CD4-positive, alpha-beta T cell (primary cell): ENCODE results near the gene TSHZ2. TPM values are rescaled to one million over a fixed set of nuclear protein-coding genes. Genes with fewer than 3 reads are reported as not detected.

Experiments
- ATAC-seq: fragments of 200-7000 bp; cut with Tn5 transposase; one replicate; pipeline ENCODE4 v1.10.0; 2022; ENCODE audit warnings: mild to moderate bottlenecking; ENCODE audit not compliant: poor library complexity
- CTCF ChIA-PET: fragments of 350-600 bp; sonication (Branson Sonifier 250); formaldehyde crosslinking; loops from one replicate; lab custom pipeline; 2021; ENCODE audit warnings: antibody characterized with exemption, inconsistent platforms; lab: Charles Lee
- POLR2A ChIA-PET: fragments of 350-600 bp; sonication (Branson Sonifier 250); formaldehyde crosslinking; loops from one replicate; lab custom pipeline; 2021; ENCODE audit warnings: antibody characterized with exemption, inconsistent platforms; lab: Charles Lee
- DNase-seq, 14 experiments: peaks; one replicate each; pipeline ENCODE4 v3.0.0-alpha.2; 2013 to 2020; ENCODE audit warnings: mixed read lengths in 2 of 14
- H3K27ac ChIP-seq, 2 donors: one replicate each; pipeline versions ENCODE4 v1.5.1 to v1.7.0; 2013; ENCODE audit warnings: low read length in 2 of 2, low read depth in 1 of 2, mild to moderate bottlenecking in 1 of 2
- H3K27me3 ChIP-seq, 2 experiments: 1 replicate in 1 of 2; 2 replicates in 1 of 2; pipeline versions ENCODE4 v1.6.1 to v1.7.0; 2013; ENCODE audit warnings: low read length in 2 of 2, control low read depth in 1 of 2, mild to moderate bottlenecking in 1 of 2, moderate library complexity in 1 of 2; ENCODE audit not compliant: insufficient read depth in 2 of 2, control insufficient read depth in 1 of 2
- H3K36me3 ChIP-seq: one replicate; pipeline ENCODE4 v1.6.1; 2013; ENCODE audit warnings: low read length, control low read depth; ENCODE audit not compliant: insufficient read depth
- H3K4me1 ChIP-seq: one replicate; pipeline ENCODE4 v1.6.1; 2013; ENCODE audit warnings: low read length, control low read depth; ENCODE audit not compliant: insufficient read depth
- H3K4me3 ChIP-seq: one replicate; pipeline ENCODE4 v1.5.1; 2013; ENCODE audit warnings: mild to moderate bottlenecking, low read length, moderate library complexity
- H3K9me3 ChIP-seq, 2 experiments: 1 replicate in 1 of 2; 2 replicates in 1 of 2; pipeline versions ENCODE4 v1.6.1 to v1.7.0; 2013; ENCODE audit warnings: low read length in 2 of 2, mild to moderate bottlenecking in 2 of 2, control low read depth in 1 of 2, moderate library complexity in 1 of 2; ENCODE audit not compliant: control insufficient read depth in 1 of 2, insufficient read depth in 1 of 2
- H3K27ac Mint-ChIP-seq: one replicate; pipeline ENCODE4 v1.8.0; 2020; ENCODE audit warnings: mixed read lengths
- H3K27me3 Mint-ChIP-seq: one replicate; pipeline ENCODE4 v1.8.0; 2021; ENCODE audit warnings: mixed read lengths
- H3K36me3 Mint-ChIP-seq: one replicate; pipeline ENCODE4 v1.8.0; 2021; ENCODE audit warnings: low read depth, mixed read lengths
- H3K4me1 Mint-ChIP-seq: one replicate; pipeline ENCODE4 v1.8.0; 2021; ENCODE audit warnings: low read depth, mixed read lengths
- H3K4me3 Mint-ChIP-seq: one replicate; pipeline ENCODE4 v1.8.0; 2020; ENCODE audit warnings: mild to moderate bottlenecking, mixed read lengths
- H3K9me3 Mint-ChIP-seq: one replicate; pipeline ENCODE4 v1.8.0; 2020; ENCODE audit warnings: mixed read lengths
- intact Hi-C, 2 experiments: fragments of 100-400 bp; cut with DNase I in 1 of 2; cut with micrococcal nuclease in 1 of 2; formaldehyde crosslinking; loops; one replicate each; pipeline versions ENCODE4 v1.15.1 to v1.9.0; 2023 to 2025; cut with DNase I, micrococcal nuclease
- total RNA-seq, 174 experiments: library from RNA in 2 of 174; stranded (reverse) in 2 of 174; gene quantifications; one replicate each; pipeline ENCODE4 v1.2.3 and lab custom pipeline; 2021 to 2026
- TF ChIP-seq, protein P1 (sequence below): fragments of 200-600 bp; IDR thresholded peaks from one replicate; pipeline ENCODE4 v1.8.0; 2022; ENCODE audit warnings: antibody characterized with exemption, mild to moderate bottlenecking

The TSHZ2 gene
- total RNA-seq, 2 experiments from 2014 or later = 26.1 to 27.4 TPM

DNA sequence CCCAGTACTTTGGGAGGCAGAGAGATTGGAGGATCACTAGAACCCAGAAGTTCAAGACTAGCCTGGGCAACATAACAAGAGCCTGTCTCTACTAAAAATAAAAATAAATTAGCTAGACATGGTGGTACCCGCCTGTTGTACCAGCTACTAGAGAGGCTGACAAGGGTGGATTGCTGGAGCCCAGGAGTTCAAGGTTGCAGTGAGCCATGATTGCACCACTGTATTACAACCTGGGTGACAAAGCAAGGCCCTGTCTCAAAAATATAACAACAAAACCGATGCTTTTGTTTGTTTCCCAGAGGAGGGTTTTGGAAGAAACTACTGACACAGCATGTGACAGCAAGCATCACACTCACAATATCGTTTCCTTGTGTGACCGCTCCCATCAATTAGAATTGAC, 119.6 kb downstream of the TSHZ2 start:
- Histone ChIP-seq H3K4me3 (no peak overlapping the region), H3K27me3 (no peaks in the 10 kb centered on the region), H3K27ac (no peak overlapping the region), H3K36me3 (no peaks in the 10 kb centered on the region), H3K4me1 (no peaks in the 10 kb centered on the region), H3K9me3 (no peaks in the 10 kb centered on the region)
- intact Hi-C loops = loop anchor here in 1 of 2 experiments (5.0 kb wide), 1 partner anchor 669 kb away; no protein-coding TSS in a partner anchor
- POLR2A ChIA-PET = no interaction called here
- Mint-ChIP-seq H3K4me3 (no peak overlapping the region), H3K4me1 (peaks cover 28% of the 10 kb centered on the region), H3K9me3 (no peaks in the 10 kb centered on the region), H3K27me3 (no peaks in the 10 kb centered on the region), H3K36me3 (peaks cover 5% of the 10 kb centered on the region), H3K27ac (no peak overlapping the region)
- CTCF ChIA-PET = no interaction called here
- DNase-seq = no peak
- no peak for ATAC-seq
- TF ChIP-seq, protein P1, sequence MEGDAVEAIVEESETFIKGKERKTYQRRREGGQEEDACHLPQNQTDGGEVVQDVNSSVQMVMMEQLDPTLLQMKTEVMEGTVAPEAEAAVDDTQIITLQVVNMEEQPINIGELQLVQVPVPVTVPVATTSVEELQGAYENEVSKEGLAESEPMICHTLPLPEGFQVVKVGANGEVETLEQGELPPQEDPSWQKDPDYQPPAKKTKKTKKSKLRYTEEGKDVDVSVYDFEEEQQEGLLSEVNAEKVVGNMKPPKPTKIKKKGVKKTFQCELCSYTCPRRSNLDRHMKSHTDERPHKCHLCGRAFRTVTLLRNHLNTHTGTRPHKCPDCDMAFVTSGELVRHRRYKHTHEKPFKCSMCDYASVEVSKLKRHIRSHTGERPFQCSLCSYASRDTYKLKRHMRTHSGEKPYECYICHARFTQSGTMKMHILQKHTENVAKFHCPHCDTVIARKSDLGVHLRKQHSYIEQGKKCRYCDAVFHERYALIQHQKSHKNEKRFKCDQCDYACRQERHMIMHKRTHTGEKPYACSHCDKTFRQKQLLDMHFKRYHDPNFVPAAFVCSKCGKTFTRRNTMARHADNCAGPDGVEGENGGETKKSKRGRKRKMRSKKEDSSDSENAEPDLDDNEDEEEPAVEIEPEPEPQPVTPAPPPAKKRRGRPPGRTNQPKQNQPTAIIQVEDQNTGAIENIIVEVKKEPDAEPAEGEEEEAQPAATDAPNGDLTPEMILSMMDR = no peak

DNA sequence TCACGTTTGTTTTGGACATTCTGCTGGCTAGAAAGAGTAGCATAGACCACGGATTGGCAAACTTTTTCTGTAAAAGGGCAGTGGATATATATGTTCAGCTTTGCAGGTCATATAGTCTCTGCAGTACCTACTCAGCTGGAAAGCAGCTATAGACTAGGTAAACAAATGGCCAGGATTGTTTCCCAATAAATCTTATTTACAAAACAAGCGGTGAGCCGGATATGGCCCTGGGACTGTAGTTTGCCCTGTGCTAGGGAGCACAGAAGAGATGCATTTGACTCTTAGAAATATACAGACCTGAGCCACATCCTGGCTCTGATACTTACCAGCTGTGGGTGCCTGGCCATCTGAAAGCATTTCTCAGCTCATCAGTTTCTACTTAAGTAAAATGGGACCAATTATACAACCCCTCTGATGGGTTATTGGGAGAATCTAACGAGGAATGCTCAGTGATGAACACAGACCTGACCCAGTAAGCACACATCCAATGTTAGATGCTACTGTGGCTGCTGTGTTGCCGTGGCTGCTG, 120.7 kb downstream of the TSHZ2 start:
- Mint-ChIP-seq H3K4me3 (no peak overlapping the region), H3K9me3 (no peaks in the 10 kb centered on the region), H3K27me3 (no peaks in the 10 kb centered on the region), H3K27ac (no peak overlapping the region), H3K4me1 (peaks cover 23% of the 10 kb centered on the region), H3K36me3 (peaks cover 5% of the 10 kb centered on the region)
- Histone ChIP-seq H3K27ac (no peak overlapping the region), H3K27me3 (no peaks in the 10 kb centered on the region), H3K4me1 (no peaks in the 10 kb centered on the region), H3K4me3 (no peak overlapping the region), H3K36me3 (no peaks in the 10 kb centered on the region), H3K9me3 (no peaks in the 10 kb centered on the region)
- no peak for ATAC-seq
- intact Hi-C loops = loop anchor here in 1 of 2 experiments (5.0 kb wide), 1 partner anchor 671 kb away; no protein-coding TSS in a partner anchor
- ChIA-PET CTCF (no interaction called here), POLR2A (no interaction called here)
- TF ChIP-seq, protein P1 = no peak
- DNase-seq = no peak

DNA sequence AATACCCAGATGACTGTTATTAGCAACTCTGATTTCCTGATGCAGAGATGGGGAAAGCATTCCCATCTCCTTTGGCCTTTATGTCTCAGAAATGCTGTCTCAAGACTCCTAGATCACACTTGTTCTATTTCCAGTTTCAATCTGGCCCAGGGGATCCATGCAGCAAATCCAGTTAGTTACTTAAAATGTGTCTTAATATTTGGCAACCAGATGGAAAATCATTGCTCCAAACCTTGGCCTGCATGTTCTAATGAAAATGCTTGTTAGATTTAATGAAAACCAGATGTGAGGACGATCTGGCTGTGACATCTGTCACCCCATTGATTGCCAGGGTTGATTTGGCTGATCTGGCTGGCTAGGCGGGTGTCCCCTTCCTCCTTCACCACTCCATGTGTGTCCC, 125.2 kb downstream of the TSHZ2 start:
- Mint-ChIP-seq H3K27ac (no peak overlapping the region), H3K4me1 (no peaks in the 10 kb centered on the region), H3K4me3 (no peak overlapping the region), H3K36me3 (peaks cover 13% of the 10 kb centered on the region), H3K27me3 (no peaks in the 10 kb centered on the region), H3K9me3 (no peaks in the 10 kb centered on the region)
- POLR2A ChIA-PET = no interaction called here
- TF ChIP-seq, protein P1 = no peak
- no peak for DNase-seq
- no peaks in the 10 kb centered on the region for H3K36me3 ChIP-seq
- no peak overlapping the region for H3K27ac ChIP-seq
- no peaks in the 10 kb centered on the region for H3K4me1 ChIP-seq
- intact Hi-C loops = no loop called here
- no peaks in the 10 kb centered on the region for H3K9me3 ChIP-seq
- no peak for ATAC-seq
- H3K4me3 ChIP-seq = no peak overlapping the region
- CTCF ChIA-PET = no interaction called here
- no peaks in the 10 kb centered on the region for H3K27me3 ChIP-seq
